GM11168 (cell line): ENCODE measurements around the gene TIMELESS.
"Not testable (repeated sequence)": the region's sequence is repeated elsewhere in the genome, so short reads cannot be mapped to it uniquely, and the experiment has no call there.

Source experiments
- in situ Hi-C: fragments of 300-500 bp; cut with MboI; formaldehyde crosslinking; loops from one replicate; pipeline ENCODE4 v1.12.0; 2022; ENCODE audit warnings: low sequenced_read_pairs; ENCODE audit not compliant: unreplicated experiment

Gene TIMELESS

GRCh38 chr12:56448860-56449621, at the start of gene TIMELESS:
TSS of gene TIMELESS (minus strand) at chr12:56449426. CDS start at chr12:56434170, 15,256 bp downstream.
- in situ Hi-C loops, result no loop called here

- in situ Hi-C loops, result not testable (repeated sequence)
These were observed 49.1 kb upstream of the TIMELESS start for GRCh38 chr12:56498126-56498902.

- in situ Hi-C loops, result not testable (repeated sequence)
These were observed 47.5 kb upstream of the TIMELESS start for GRCh38 chr12:56496704-56497103.

- in situ Hi-C loops, result not testable (repeated sequence)
These were observed 45.3 kb upstream of the TIMELESS start for GRCh38 chr12:56494481-56494880.

- in situ Hi-C loops, result not testable (repeated sequence)
These were observed 44.8 kb upstream of the TIMELESS start for GRCh38 chr12:56494106-56494415.

- in situ Hi-C loops, result not testable (repeated sequence)
These were observed 44.3 kb upstream of the TIMELESS start for GRCh38 chr12:56493409-56494105.

- in situ Hi-C loops, result no loop called here
These were observed 41.1 kb upstream of the TIMELESS start for GRCh38 chr12:56490360-56490759.

- in situ Hi-C loops, result no loop called here
These were observed 39.1 kb upstream of the TIMELESS start, which contains the start of gene GLS2 for GRCh38 chr12:56488041-56488955. TSS of gene GLS2 (minus strand) at chr12:56488161. CDS start at chr12:56488118, 43 bp downstream.

- in situ Hi-C loops, result no loop called here
These were observed 38.3 kb upstream of the TIMELESS start for GRCh38 chr12:56487448-56488040.

- in situ Hi-C loops, result no loop called here
These were observed 37.5 kb upstream of the TIMELESS start for GRCh38 chr12:56486694-56487093.

GRCh38 chr12:56484566-56484965, 35.3 kb upstream of the TIMELESS start:
- in situ Hi-C loops, result no loop called here

- in situ Hi-C loops, result no loop called here
These were observed 30.4 kb upstream of the TIMELESS start for GRCh38 chr12:56479625-56480024.

- in situ Hi-C loops, result no loop called here
These were observed 28.4 kb upstream of the TIMELESS start for GRCh38 chr12:56477521-56478225.

GRCh38 chr12:56476972-56477432, 27.8 kb upstream of the TIMELESS start:
- in situ Hi-C loops, result no loop called here

- in situ Hi-C loops, result no loop called here
These were observed 26.9 kb upstream of the TIMELESS start for GRCh38 chr12:56476143-56476542.

GRCh38 chr12:56474389-56474788, 25.2 kb upstream of the TIMELESS start:
- in situ Hi-C loops, result no loop called here

GRCh38 chr12:56469007-56469930, 20.0 kb upstream of the TIMELESS start:
- in situ Hi-C loops, result no loop called here
